Brain microvascular endothelial cell (primary cell): ENCODE results near the gene WWOX.

Experiments used
- DNase-seq: peaks from one replicate; pipeline ENCODE4 v3.0.0-alpha.2; 2020
- H3K27ac ChIP-seq: fragments of 250-450 bp; sonication (Bioruptor Pico); 2 replicates; pipeline ENCODE4 v1.5.1; 2020; ENCODE audit warnings: mild to moderate bottlenecking, moderate library complexity
- H3K27me3 ChIP-seq: fragments of 250-450 bp; sonication (Bioruptor Pico); replicated peaks from 2 replicates; pipeline ENCODE4 v1.5.1; 2020; ENCODE audit warnings: mild to moderate bottlenecking
- H3K36me3 ChIP-seq: fragments of 250-450 bp; sonication (Bioruptor Pico); replicated peaks from 2 replicates; pipeline ENCODE4 v1.5.1; 2020; ENCODE audit warnings: mild to moderate bottlenecking
- H3K4me3 ChIP-seq: 2 replicates; pipeline ENCODE4 v1.5.1; 2011; ENCODE audit warnings: low read depth, mild to moderate bottlenecking, control low read depth, low read length, moderate library complexity
- CTCF ChIP-seq: IDR thresholded peaks from 2 replicates; pipeline ENCODE4 v1.5.1; 2011; ENCODE audit warnings: low read depth, mild to moderate bottlenecking, moderate library complexity, low read length, control low read depth, inconsistent platforms; ENCODE audit errors: missing control alignments
- in situ Hi-C: cut with HindIII; loops from 2 replicates; pipeline ENCODE4 v1.10.0; 2017; ENCODE audit warnings: low sequenced_read_pairs, low pct_ligation_motif_present

The WWOX gene

GRCh38 chr16:79211586-79211985 lies 1112.1 kb downstream of the WWOX start:
- DNase-seq: no peak
- in situ Hi-C loops: no loop called here
- no peak for TF ChIP-seq CTCF
- Histone ChIP-seq H3K27me3 (no peaks in the 10 kb centered on the region), H3K27ac (no peak overlapping the region), H3K4me3 (no peak overlapping the region), H3K36me3 (no peaks in the 10 kb centered on the region)

GRCh38 chr16:79212114-79212791 lies 1112.8 kb downstream of the WWOX start:
- in situ Hi-C loops: no loop called here
- H3K36me3 ChIP-seq: no peaks in the 10 kb centered on the region
- H3K27me3 ChIP-seq: no peaks in the 10 kb centered on the region
- no peak overlapping the region for H3K4me3 ChIP-seq
- DNase-seq: no peak
- no peak overlapping the region for H3K27ac ChIP-seq
- no peak for TF ChIP-seq CTCF

- DNase-seq: no peak
- no peak overlapping the region for H3K4me3 ChIP-seq
- no peaks in the 10 kb centered on the region for H3K36me3 ChIP-seq
- in situ Hi-C loops: no loop called here
- TF ChIP-seq CTCF: no peak
- no peak overlapping the region for H3K27ac ChIP-seq
- no peaks in the 10 kb centered on the region for H3K27me3 ChIP-seq
These were observed 1113.8 kb downstream of the WWOX start for GRCh38 chr16:79213214-79213613.

GRCh38 chr16:79215289-79215688 lies 1115.8 kb downstream of the WWOX start:
- Histone ChIP-seq H3K27me3 (no peaks in the 10 kb centered on the region), H3K4me3 (no peak overlapping the region), H3K27ac (no peak overlapping the region), H3K36me3 (no peaks in the 10 kb centered on the region)
- TF ChIP-seq CTCF: no peak
- no peak for DNase-seq
- in situ Hi-C loops: no loop called here

- no peaks in the 10 kb centered on the region for H3K27me3 ChIP-seq
- in situ Hi-C loops: no loop called here
- H3K27ac ChIP-seq: no peak overlapping the region
- no peaks in the 10 kb centered on the region for H3K36me3 ChIP-seq
- peak; percentile 5 for DNase-seq
- no peak overlapping the region for H3K4me3 ChIP-seq
- no peak for TF ChIP-seq CTCF
These were observed 1118.0 kb downstream of the WWOX start for GRCh38 chr16:79217375-79218011.
